Measurements from ENCODE around the gene PLAC1.

PLAC1 gene

DNA sequence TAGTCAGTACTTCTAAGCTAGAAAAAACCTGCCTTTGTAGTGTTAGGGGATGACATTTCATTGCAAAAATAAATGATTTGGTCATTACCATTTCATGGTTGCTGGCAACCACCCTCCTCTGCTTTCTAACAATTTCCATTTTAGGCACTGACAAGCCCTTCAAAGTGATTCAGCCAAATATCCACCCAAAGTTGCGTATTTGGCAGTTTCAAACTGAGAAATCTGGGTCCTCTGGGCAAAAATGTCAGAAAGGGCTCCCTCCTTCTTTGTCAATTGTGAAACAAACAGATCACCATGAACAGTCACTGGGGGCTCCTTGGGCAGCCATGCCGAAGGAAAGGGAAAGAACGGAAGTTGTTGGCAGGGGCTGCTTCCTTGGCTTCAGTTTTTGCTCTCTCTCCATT is 33.0 kb downstream of the PLAC1 start:
- TF ChIP-seq, protein P1, sequence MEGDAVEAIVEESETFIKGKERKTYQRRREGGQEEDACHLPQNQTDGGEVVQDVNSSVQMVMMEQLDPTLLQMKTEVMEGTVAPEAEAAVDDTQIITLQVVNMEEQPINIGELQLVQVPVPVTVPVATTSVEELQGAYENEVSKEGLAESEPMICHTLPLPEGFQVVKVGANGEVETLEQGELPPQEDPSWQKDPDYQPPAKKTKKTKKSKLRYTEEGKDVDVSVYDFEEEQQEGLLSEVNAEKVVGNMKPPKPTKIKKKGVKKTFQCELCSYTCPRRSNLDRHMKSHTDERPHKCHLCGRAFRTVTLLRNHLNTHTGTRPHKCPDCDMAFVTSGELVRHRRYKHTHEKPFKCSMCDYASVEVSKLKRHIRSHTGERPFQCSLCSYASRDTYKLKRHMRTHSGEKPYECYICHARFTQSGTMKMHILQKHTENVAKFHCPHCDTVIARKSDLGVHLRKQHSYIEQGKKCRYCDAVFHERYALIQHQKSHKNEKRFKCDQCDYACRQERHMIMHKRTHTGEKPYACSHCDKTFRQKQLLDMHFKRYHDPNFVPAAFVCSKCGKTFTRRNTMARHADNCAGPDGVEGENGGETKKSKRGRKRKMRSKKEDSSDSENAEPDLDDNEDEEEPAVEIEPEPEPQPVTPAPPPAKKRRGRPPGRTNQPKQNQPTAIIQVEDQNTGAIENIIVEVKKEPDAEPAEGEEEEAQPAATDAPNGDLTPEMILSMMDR (conservative IDR thresholded peaks at IDR 0.05; ENCODE audit: low read depth, low read length), result no peak
- no peak overlapping the region for H2AFZ ChIP-seq (ENCODE audit: low read depth)
- no peak overlapping the region for H3K9ac ChIP-seq
- H3K27me3 ChIP-seq (ENCODE audit: insufficient read depth, low read depth), result no peaks in the 10 kb centered on the region
- H3K36me3 ChIP-seq (ENCODE audit: insufficient read depth), result no peaks in the 10 kb centered on the region
- H3K79me2 ChIP-seq (ENCODE audit: insufficient read depth, low read depth), result no peaks in the 10 kb centered on the region
- H3K4me3 ChIP-seq (IDR thresholded peaks at IDR 0.05; ENCODE audit: insufficient read depth, low read depth, low read length), result no peak overlapping the region
- peaks cover 40% of the 10 kb centered on the region for H3K4me1 ChIP-seq (ENCODE audit: low read depth, poor library complexity, severe bottlenecking)
- no peak overlapping the region for H3K4me2 ChIP-seq
- no peaks in the 10 kb centered on the region for H4K20me1 ChIP-seq (ENCODE audit: insufficient read depth)
- no peak overlapping the region for H3K27ac ChIP-seq

DNA sequence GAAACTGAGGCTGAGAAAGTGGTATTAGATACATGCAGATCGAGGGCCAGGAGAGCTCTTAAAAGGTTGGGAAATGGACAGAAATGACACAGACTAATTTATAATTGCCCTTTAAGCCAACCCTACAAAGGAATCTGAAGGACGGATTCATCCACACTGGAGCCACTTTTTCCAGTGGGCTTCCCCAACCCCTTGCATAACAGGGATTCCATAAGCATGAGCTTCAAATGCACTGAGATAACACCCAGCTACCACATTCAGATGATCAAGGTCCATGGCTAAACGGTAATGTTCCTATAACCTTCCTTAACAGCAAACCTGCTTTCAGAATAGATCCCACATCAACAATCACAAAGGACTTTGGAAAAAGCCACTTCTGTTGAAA is 34.2 kb downstream of the PLAC1 start:
- H3K36me3 ChIP-seq (ENCODE audit: insufficient read depth), result no peaks in the 10 kb centered on the region
- H3K4me3 ChIP-seq (IDR thresholded peaks at IDR 0.05; ENCODE audit: insufficient read depth, low read depth, low read length), result no peak overlapping the region
- no peak overlapping the region for H2AFZ ChIP-seq (ENCODE audit: low read depth)
- no peak overlapping the region for H3K4me2 ChIP-seq
- TF ChIP-seq, protein P1 (conservative IDR thresholded peaks at IDR 0.05; ENCODE audit: low read depth, low read length), result no peak
- no peaks in the 10 kb centered on the region for H4K20me1 ChIP-seq (ENCODE audit: insufficient read depth)
- no peak overlapping the region for H3K27ac ChIP-seq
- H3K4me1 ChIP-seq (ENCODE audit: low read depth, poor library complexity, severe bottlenecking), result peaks cover 40% of the 10 kb centered on the region
- no peak overlapping the region for H3K9ac ChIP-seq
- no peaks in the 10 kb centered on the region for H3K27me3 ChIP-seq (ENCODE audit: insufficient read depth, low read depth)
- H3K79me2 ChIP-seq (ENCODE audit: insufficient read depth, low read depth), result no peaks in the 10 kb centered on the region

DNA sequence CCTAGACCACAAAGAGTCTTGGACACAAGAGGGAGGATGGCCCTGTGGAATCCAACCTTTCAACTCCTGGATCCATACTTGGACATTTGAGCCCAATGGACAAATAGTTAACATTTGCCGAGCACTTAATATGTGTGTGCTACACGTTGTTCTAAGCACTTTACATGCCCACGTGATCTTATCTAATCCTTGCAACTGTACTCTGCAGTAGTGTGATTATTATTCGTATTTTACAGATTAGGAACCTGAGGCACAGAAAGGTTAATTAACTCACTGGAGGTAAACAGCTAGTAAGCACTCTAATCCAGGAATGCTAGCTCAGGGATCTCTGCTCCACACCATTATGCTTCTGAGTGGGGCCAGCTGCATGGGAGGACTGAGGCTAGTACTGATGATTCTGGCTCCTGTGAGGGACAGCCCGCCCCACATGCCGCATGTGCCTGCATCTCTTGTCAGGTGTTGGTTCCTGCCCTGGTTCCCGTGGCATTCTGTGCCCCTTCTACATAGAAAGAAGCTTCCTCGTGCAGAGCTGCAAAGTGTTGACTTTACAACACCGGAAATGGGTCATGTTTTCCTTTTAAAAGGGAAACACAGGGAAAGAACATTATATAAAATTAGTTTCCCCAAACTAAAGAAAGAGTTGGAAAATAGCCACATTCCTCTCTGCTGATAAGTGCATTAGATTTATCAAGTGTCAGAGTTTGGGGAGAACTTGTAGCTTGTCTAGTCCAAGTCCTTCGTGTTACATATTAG is 34.8 kb downstream of the PLAC1 start:
- H3K36me3 ChIP-seq (ENCODE audit: insufficient read depth), result no peaks in the 10 kb centered on the region
- no peak overlapping the region for H3K4me3 ChIP-seq (IDR thresholded peaks at IDR 0.05; ENCODE audit: insufficient read depth, low read depth, low read length)
- H2AFZ ChIP-seq (ENCODE audit: low read depth), result peak overlapping the region; percentile 72; the same call in 1 of the 2 replicates
- H3K27ac ChIP-seq, result no peak overlapping the region; the same call in 1 of the 2 replicates
- H4K20me1 ChIP-seq (ENCODE audit: insufficient read depth), result no peaks in the 10 kb centered on the region
- no peaks in the 10 kb centered on the region for H3K27me3 ChIP-seq (ENCODE audit: insufficient read depth, low read depth)
- H3K4me2 ChIP-seq, result peak overlapping the region; percentile 64; the same call in 1 of the 2 replicates
- TF ChIP-seq, protein P1 (conservative IDR thresholded peaks at IDR 0.05; ENCODE audit: low read depth, low read length), result no peak
- H3K4me1 ChIP-seq (ENCODE audit: low read depth, poor library complexity, severe bottlenecking), result peaks cover 40% of the 10 kb centered on the region
- H3K9ac ChIP-seq, result no peak overlapping the region
- no peaks in the 10 kb centered on the region for H3K79me2 ChIP-seq (ENCODE audit: insufficient read depth, low read depth)

DNA sequence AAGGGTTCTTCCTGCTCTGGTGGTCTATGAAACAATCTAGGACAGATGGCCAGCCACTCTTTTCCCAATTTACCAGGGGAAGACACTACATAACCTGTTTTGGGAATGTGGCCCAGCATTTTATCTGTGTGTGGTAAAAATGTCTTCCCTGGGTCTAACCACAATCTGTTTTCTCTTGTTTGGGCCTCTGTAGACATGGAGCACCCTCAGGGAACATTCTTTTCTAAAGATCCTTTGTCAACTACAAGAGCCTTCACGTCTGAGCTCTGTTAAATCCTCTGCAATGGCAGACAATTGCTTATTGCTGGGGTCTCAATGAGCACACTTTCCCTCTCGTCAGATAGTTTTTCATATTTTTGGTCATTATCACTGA is 35.5 kb downstream of the PLAC1 start:
- Histone ChIP-seq H3K4me2 (peak overlapping the region; percentile 64), H3K4me1 (ENCODE audit: low read depth, poor library complexity, severe bottlenecking) (peaks cover 40% of the 10 kb centered on the region), H2AFZ (ENCODE audit: low read depth) (peak overlapping the region; percentile 72; the same call in 1 of the 2 replicates), H3K9ac (peak overlapping the region; percentile 68; the same call in 1 of the 2 replicates), H3K79me2 (ENCODE audit: insufficient read depth, low read depth) (no peaks in the 10 kb centered on the region), H4K20me1 (ENCODE audit: insufficient read depth) (no peaks in the 10 kb centered on the region), H3K4me3 (IDR thresholded peaks at IDR 0.05; ENCODE audit: insufficient read depth, low read depth, low read length) (no peak overlapping the region), H3K36me3 (ENCODE audit: insufficient read depth) (no peaks in the 10 kb centered on the region), H3K27ac (peak overlapping the region; percentile 96), H3K27me3 (ENCODE audit: insufficient read depth, low read depth) (no peaks in the 10 kb centered on the region)
- TF ChIP-seq, protein P1 (conservative IDR thresholded peaks at IDR 0.05; ENCODE audit: low read depth, low read length), result no peak
